Transverse colon (tissue), 4 donors: ENCODE measurements around the gene SPATA13.

Source experiments
- EP300 ChIP-seq: sonication (generic); formaldehyde crosslinking; IDR thresholded peaks from one replicate; pipeline ENCODE4 v1.6.1; 2017; ENCODE audit warnings: antibody characterized with exemption, low read depth
- POLR2A ChIP-seq: fragments of 450-650 bp; IDR thresholded peaks from one replicate; pipeline ENCODE4 v1.6.1; 2016; ENCODE audit warnings: antibody characterized with exemption, mild to moderate bottlenecking, moderate library complexity
- POLR2AphosphoS5 ChIP-seq, 3 donors: sonication (generic); formaldehyde crosslinking; IDR thresholded peaks; one replicate each; pipeline ENCODE4 v1.6.1; 2016; ENCODE audit warnings: antibody characterized with exemption in 3 of 3
- TF ChIP-seq, protein P1 (sequence below), 5 experiments: fragments of 200-600 bp in 3 of 5; fragments of 450-650 bp in 2 of 5; sonication (generic) in 3 of 5; IDR thresholded peaks; 1 replicate in 2 of 5; 2 replicates in 3 of 5; pipeline ENCODE4 v1.5.1; 2016 to 2017; ENCODE audit warnings: antibody characterized with exemption in 5 of 5, inconsistent platforms in 3 of 5, mild to moderate bottlenecking in 2 of 5, moderate library complexity in 1 of 5

DNA sequence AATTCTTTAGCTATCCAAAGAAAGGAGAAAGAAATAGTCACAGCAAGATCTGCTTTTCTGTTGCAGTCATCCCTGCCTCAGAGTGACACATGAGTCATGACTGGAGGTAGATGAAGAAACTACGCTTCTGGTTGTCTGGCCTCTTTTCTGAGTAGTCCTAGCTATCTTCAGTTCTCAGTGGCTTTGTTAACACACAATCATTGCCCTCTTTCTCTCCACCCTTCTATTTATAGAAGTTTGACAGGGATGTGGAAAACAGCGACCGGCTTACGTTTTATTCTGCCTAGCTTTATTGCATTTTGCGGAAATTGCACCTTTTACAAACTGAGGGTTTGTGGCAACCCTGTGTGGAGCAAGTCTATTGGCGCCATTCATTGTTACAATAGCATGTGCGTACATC, 26.7 kb downstream of the SPATA13 start:
- no peak for TF ChIP-seq POLR2AphosphoS5 (IDR thresholded peaks at IDR 0.05)
- TF ChIP-seq, protein P1, sequence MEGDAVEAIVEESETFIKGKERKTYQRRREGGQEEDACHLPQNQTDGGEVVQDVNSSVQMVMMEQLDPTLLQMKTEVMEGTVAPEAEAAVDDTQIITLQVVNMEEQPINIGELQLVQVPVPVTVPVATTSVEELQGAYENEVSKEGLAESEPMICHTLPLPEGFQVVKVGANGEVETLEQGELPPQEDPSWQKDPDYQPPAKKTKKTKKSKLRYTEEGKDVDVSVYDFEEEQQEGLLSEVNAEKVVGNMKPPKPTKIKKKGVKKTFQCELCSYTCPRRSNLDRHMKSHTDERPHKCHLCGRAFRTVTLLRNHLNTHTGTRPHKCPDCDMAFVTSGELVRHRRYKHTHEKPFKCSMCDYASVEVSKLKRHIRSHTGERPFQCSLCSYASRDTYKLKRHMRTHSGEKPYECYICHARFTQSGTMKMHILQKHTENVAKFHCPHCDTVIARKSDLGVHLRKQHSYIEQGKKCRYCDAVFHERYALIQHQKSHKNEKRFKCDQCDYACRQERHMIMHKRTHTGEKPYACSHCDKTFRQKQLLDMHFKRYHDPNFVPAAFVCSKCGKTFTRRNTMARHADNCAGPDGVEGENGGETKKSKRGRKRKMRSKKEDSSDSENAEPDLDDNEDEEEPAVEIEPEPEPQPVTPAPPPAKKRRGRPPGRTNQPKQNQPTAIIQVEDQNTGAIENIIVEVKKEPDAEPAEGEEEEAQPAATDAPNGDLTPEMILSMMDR (IDR thresholded peaks at IDR 0.05) = no peak
- no peak for TF ChIP-seq EP300
- no peak for TF ChIP-seq POLR2A
